HUES6 (cell line): ENCODE results near the gene RIPK3.

Source experiments
- H3K27ac ChIP-seq: 2 replicates; pipeline ENCODE4 v1.7.0; 2013; ENCODE audit warnings: low read depth, mild to moderate bottlenecking, low read length, inconsistent platforms
- H3K27me3 ChIP-seq: 2 replicates; pipeline ENCODE4 v1.6.1; 2013; ENCODE audit warnings: low read length; ENCODE audit not compliant: control insufficient read depth, insufficient read depth
- H3K36me3 ChIP-seq: 2 replicates; pipeline ENCODE4 v1.6.1; 2013; ENCODE audit warnings: low read length; ENCODE audit not compliant: control insufficient read depth, insufficient read depth
- H3K4me1 ChIP-seq: 2 replicates; pipeline ENCODE4 v1.6.1; 2013; ENCODE audit warnings: low read length; ENCODE audit not compliant: control insufficient read depth, insufficient read depth
- H3K4me3 ChIP-seq: 2 replicates; pipeline ENCODE4 v1.5.1; 2013; ENCODE audit warnings: low read depth, low read length
- H3K9ac ChIP-seq: one replicate; pipeline ENCODE4 v1.6.1; 2013; ENCODE audit warnings: mild to moderate bottlenecking, low read length
- H3K9me3 ChIP-seq: 2 replicates; pipeline ENCODE4 v1.6.1; 2013; ENCODE audit warnings: low read depth, low read length; ENCODE audit not compliant: control insufficient read depth, insufficient read depth

The RIPK3 gene

GRCh38 chr14:24368562-24369252 is 28.9 kb upstream of the RIPK3 start:
- Histone ChIP-seq H3K9ac (no peak overlapping the region), H3K27ac (no peak overlapping the region), H3K4me1 (peaks cover 9% of the 10 kb centered on the region), H3K36me3 (peaks cover 27% of the 10 kb centered on the region), H3K4me3 (peak overlapping the region; percentile 62), H3K27me3 (no peaks in the 10 kb centered on the region), H3K9me3 (no peaks in the 10 kb centered on the region)

GRCh38 chr14:24368212-24368561 is 28.4 kb upstream of the RIPK3 start:
- no peaks in the 10 kb centered on the region for H3K27me3 ChIP-seq
- H3K4me3 ChIP-seq, result peak overlapping the region; percentile 62
- H3K9me3 ChIP-seq, result no peaks in the 10 kb centered on the region
- peak overlapping the region; percentile 5 for H3K9ac ChIP-seq
- H3K27ac ChIP-seq, result no peak overlapping the region
- H3K36me3 ChIP-seq, result peaks cover 22% of the 10 kb centered on the region
- H3K4me1 ChIP-seq, result peaks cover 9% of the 10 kb centered on the region

GRCh38 chr14:24367514-24368211 is 27.9 kb upstream of the RIPK3 start, which contains the start of gene NFATC4:
NFATC4 (plus strand) TSS chr14:24368184; CDS start chr14:24368341, 157 bp downstream.
- H3K9me3 ChIP-seq, result no peaks in the 10 kb centered on the region
- peak within 1 kb of the TSS; percentile 63 for H3K9ac ChIP-seq
- peaks cover 9% of the 10 kb centered on the region for H3K4me1 ChIP-seq
- H3K36me3 ChIP-seq, result peaks cover 17% of the 10 kb centered on the region
- peak within 1 kb of the TSS; percentile 62 for H3K4me3 ChIP-seq
- peak within 1 kb of the TSS; percentile 52; the same call in 1 of the 2 replicates for H3K27ac ChIP-seq
- H3K27me3 ChIP-seq, result no peaks in the 10 kb centered on the region

- Histone ChIP-seq H3K9me3 (no peaks in the 10 kb centered on the region), H3K27me3 (peaks cover 3% of the 10 kb centered on the region), H3K27ac (peak overlapping the region; percentile 52; the same call in 1 of the 2 replicates), H3K4me3 (peak overlapping the region; percentile 62), H3K4me1 (peaks cover 9% of the 10 kb centered on the region), H3K36me3 (peaks cover 11% of the 10 kb centered on the region), H3K9ac (peak overlapping the region; percentile 63)
Measured at GRCh38 chr14:24366721-24367513, 27.1 kb upstream of the RIPK3 start.

GRCh38 chr14:24366413-24366720 is 26.6 kb upstream of the RIPK3 start:
- no peaks in the 10 kb centered on the region for H3K9me3 ChIP-seq
- H3K4me1 ChIP-seq, result peaks cover 9% of the 10 kb centered on the region
- peaks cover 8% of the 10 kb centered on the region for H3K27me3 ChIP-seq
- H3K4me3 ChIP-seq, result peak overlapping the region; percentile 62
- H3K36me3 ChIP-seq, result peaks cover 5% of the 10 kb centered on the region; the same call in 1 of the 2 replicates
- no peak overlapping the region for H3K27ac ChIP-seq
- no peak overlapping the region for H3K9ac ChIP-seq

GRCh38 chr14:24365600-24366412 is 26.0 kb upstream of the RIPK3 start:
- Histone ChIP-seq H3K27me3 (peaks cover 11% of the 10 kb centered on the region), H3K4me1 (peaks cover 9% of the 10 kb centered on the region), H3K36me3 (no peaks in the 10 kb centered on the region), H3K4me3 (peak overlapping the region; percentile 62), H3K9ac (no peak overlapping the region), H3K9me3 (no peaks in the 10 kb centered on the region), H3K27ac (no peak overlapping the region)

- Histone ChIP-seq H3K36me3 (no peaks in the 10 kb centered on the region), H3K4me1 (peaks cover 9% of the 10 kb centered on the region), H3K27ac (no peak overlapping the region), H3K9me3 (no peaks in the 10 kb centered on the region), H3K9ac (no peak overlapping the region), H3K4me3 (no peak overlapping the region), H3K27me3 (peaks cover 11% of the 10 kb centered on the region)
Measured at GRCh38 chr14:24364841-24365240, 25.1 kb upstream of the RIPK3 start.

- Histone ChIP-seq H3K9ac (no peak overlapping the region), H3K4me3 (no peak overlapping the region), H3K27ac (no peak overlapping the region), H3K36me3 (no peaks in the 10 kb centered on the region), H3K4me1 (peaks cover 4% of the 10 kb centered on the region; the same call in 1 of the 2 replicates), H3K9me3 (no peaks in the 10 kb centered on the region), H3K27me3 (peaks cover 13% of the 10 kb centered on the region)
Measured at GRCh38 chr14:24363401-24363800, 23.6 kb upstream of the RIPK3 start.

- H3K4me1 ChIP-seq, result peaks cover 4% of the 10 kb centered on the region; the same call in 1 of the 2 replicates
- H3K27me3 ChIP-seq, result peaks cover 14% of the 10 kb centered on the region
Measured at GRCh38 chr14:24362241-24362960, 22.6 kb upstream of the RIPK3 start.

GRCh38 chr14:24361326-24361725 is 21.5 kb upstream of the RIPK3 start:
- H3K9ac ChIP-seq, result no peak overlapping the region
- no peaks in the 10 kb centered on the region for H3K36me3 ChIP-seq
- peaks cover 4% of the 10 kb centered on the region; the same call in 1 of the 2 replicates for H3K4me1 ChIP-seq
- H3K27ac ChIP-seq, result no peak overlapping the region
- H3K9me3 ChIP-seq, result no peaks in the 10 kb centered on the region
- no peak overlapping the region for H3K4me3 ChIP-seq
- peaks cover 14% of the 10 kb centered on the region for H3K27me3 ChIP-seq

More at GRCh38 chr14:24362241-24362960, 22.6 kb upstream of the RIPK3 start:
- no peak overlapping the region for H3K9ac ChIP-seq
- no peaks in the 10 kb centered on the region for H3K9me3 ChIP-seq
- no peak overlapping the region for H3K4me3 ChIP-seq
- no peaks in the 10 kb centered on the region for H3K36me3 ChIP-seq
- H3K27ac ChIP-seq, result no peak overlapping the region
